HG02938 (cell line): ENCODE data around the gene ADGRD1.

Source experiments
- ATAC-seq: cut with Tn5 transposase; IDR thresholded peaks from one replicate; pipeline ENCODE4 v1.9.1; 2021; ENCODE audit warnings: mild to moderate bottlenecking, moderate library complexity; ENCODE audit not compliant: unreplicated experiment

The ADGRD1 gene

GRCh38 chr12:130965214-130965613, 11.5 kb downstream of the ADGRD1 start:
- ATAC-seq: no peak

DNA sequence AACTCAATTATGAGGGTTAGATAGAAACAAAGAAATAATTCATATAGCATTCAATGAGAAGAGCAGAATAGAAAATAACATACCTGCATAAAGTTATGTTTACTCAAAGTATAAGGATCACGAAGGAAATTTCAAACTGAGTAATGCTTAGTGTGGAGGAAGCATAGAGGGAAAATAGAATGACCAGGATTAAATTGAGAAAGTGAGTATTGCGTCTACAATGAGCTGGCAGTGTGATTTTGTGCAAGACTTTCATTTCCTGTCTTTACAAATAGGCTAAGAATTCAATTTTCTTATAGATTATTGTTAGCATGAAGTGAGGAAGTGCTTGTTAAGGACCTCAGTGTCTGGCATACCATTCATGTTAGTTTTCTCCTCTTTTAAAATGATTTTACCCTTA, 12.0 kb downstream of the ADGRD1 start:
- ATAC-seq: no peak

GRCh38 chr12:130966443-130967030, 12.8 kb downstream of the ADGRD1 start:
- ATAC-seq: no peak

GRCh38 chr12:130967636-130968035, 13.9 kb downstream of the ADGRD1 start:
- no peak for ATAC-seq

GRCh38 chr12:130968611-130969010, 14.9 kb downstream of the ADGRD1 start:
- no peak for ATAC-seq

DNA sequence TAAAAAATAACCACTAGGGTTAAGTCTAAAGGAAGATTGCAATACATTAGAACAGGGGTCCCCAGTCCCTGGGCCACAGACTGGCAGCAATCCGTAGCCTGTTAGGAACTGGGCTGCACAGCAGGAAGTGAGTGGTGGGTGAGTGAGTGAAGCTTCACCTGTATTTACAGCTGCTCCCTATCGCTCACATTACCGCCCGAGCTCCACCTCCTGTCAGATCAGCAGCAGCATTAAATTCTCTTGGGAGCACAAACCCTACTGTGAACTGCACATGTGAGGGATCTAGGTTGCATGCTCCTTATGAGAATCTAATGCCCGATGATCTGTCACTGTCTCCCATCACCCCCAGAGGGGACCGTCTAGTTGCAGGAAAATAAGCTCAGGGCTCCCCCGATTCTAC, 15.5 kb downstream of the ADGRD1 start:
- no peak for ATAC-seq

DNA sequence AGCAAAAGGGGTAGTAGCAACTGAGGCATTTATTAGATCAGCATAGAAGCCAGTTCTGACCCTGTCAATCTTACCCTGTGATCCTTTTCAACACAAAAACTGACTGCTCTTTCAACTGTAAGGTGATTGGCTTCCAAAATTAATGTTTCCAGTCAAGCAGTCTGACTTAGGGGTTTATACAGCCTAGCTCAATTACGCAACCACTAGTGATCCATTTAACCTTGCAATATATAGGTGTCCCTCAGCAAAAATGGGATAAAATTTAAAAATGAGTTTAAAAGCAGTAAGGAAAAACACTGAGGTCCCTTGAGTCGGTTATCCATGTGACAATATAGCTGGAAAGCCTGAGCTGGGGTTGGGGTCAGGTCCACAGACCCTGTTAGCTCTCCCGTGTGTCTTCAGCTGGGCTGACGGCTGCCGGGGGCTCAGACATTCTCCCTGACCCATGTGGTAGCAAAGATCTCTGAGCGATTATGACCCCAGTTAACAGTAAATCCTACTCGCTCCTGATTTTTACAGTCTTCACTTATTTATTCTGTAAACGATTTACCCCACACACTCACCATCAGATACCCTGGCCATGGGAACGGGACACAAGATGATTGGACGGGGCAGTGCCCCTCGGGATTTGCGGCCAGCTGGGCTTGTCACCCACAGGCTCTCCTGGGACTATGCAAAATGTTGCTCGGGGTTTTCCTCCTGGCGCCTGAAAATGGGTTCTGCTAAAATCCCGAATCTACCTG, 16.6 kb downstream of the ADGRD1 start:
- ATAC-seq: no peak

DNA sequence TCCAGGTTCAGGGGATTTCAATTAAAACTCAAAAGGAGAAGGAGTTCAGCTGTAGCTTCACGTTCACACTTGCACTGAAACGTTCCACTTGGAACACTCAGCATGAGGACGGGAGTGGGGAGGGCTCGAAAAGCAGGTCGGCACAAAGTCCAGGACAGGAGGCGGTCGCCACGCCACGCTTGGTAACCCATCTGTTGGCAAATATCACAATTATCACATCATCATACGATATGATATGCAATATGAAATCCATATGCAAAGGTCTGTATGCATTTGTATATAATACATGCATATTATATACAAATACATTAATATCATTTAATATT, 17.2 kb downstream of the ADGRD1 start:
- ATAC-seq: no peak

DNA sequence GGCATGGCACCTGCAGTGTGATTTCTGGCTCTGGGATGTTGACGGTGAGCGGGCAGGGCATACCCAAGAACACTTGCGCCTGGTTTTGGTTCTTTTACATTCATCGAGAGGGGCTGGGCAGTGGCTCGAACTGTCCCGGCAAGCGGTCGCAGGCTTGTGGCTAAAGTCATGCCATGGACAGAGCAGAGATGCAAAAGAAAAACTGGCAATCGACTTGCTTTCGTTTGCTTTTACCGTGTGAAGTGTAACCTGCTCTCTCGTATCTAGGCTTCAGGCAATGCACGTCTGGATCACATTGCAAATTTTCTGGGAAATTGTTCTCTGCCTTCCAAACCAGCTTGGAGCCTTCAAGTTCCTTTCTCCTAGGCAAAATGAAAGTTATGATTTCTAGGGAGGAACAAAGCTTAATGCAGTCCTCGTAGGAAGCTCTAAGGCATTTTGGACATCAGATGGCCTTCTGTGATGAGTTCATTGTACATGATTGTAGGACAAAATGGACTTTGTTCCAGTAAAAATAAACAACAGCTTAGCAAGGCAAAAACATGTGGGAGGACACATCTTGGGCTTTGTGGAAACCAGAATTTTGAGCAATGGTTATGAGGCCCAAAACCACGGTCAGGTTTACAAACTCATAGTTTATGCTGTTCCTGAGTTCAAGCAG, 18.3 kb downstream of the ADGRD1 start:
- no peak for ATAC-seq

DNA sequence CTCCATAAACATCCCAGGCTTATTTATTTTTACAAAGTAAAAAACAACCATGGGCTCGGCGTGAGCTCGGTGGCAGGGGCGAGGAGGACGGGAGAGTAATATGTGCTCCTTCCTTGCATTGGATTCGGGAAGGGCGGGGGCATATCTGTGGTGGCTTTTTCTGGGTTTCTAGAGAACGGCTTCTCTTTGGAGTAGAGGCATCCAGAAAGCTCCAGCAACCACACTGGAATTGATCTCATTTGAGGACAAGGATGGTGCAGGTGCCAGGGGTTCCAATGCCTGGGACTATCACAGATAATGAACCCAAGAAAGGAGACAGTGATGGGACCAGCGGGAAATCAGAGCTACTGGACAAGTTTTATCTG, 18.9 kb downstream of the ADGRD1 start:
- ATAC-seq: no peak

GRCh38 chr12:130973109-130973508, 19.4 kb downstream of the ADGRD1 start:
- no peak for ATAC-seq

DNA sequence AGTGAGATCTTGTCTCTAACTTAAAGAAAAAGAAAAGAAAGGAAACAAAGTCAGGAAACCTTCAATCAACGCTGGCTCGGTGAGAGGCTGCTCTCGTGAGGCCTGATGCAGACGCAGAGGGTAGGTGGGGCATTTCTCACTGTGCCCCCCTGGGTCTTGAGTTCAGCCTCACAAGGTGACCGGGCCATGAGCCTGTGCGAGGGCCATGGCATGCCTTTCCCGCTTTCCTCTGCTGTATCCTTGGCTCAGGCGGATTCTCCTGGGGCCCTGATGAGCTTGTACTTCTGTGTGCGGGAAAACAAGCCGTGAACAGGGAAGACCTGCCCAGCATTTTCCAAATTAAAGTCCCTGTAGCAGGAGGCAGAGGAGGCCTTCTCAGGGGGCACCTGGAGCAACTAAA, 20.2 kb downstream of the ADGRD1 start:
- no peak for ATAC-seq

GRCh38 chr12:130975116-130975515, 21.4 kb downstream of the ADGRD1 start:
- ATAC-seq: no peak

DNA sequence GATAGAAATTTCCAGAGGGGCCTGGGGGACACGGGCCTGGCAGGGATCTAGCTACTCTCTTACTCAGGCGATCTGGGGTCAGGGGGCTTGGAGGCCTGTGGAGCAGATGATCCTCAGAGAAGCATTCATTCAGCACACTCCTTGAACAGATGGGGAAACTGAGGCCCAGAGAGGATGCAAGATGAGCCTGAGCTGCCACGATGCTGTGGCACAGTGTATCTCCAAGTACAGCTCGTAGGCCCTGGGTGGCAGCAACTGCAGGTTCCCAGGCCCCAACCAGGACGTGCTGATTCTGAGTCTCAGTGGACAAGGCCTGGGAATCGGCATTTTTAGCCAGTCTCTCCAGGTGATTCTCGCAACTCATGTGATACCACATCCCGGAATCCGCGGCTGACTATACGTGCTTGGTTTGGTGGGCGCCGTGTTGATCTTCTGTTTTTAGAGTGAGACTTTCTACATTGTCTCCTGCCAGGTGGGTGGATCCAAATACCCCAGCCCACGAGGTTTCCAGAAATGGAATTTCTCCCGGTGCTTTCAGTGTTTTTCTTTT, 22.5 kb downstream of the ADGRD1 start:
- no peak for ATAC-seq

- no peak for ATAC-seq
Observed at GRCh38 chr12:130977046-130977742, 23.5 kb downstream of the ADGRD1 start.

GRCh38 chr12:130977743-130978095, 24.0 kb downstream of the ADGRD1 start:
- ATAC-seq: no peak

DNA sequence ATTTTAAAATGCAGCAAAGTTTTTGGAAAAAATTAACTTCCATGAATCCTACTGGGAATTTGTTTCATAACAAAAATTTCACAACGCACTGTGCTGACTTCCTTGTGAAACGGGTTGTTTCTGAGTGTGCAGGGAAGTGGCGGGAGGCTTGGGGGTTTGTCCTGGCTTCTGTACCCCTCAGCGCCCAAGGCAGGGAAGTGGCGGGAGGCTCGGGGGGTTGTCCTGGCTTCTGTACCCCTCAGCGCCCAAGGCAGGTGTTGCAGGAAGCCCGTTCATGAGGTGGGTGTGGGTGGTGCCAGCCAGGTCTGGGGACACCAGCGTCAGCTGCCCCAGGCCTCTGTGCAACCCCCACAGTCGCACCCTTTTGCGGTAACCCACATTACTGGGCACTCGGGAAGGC, 25.1 kb downstream of the ADGRD1 start:
- no peak for ATAC-seq

DNA sequence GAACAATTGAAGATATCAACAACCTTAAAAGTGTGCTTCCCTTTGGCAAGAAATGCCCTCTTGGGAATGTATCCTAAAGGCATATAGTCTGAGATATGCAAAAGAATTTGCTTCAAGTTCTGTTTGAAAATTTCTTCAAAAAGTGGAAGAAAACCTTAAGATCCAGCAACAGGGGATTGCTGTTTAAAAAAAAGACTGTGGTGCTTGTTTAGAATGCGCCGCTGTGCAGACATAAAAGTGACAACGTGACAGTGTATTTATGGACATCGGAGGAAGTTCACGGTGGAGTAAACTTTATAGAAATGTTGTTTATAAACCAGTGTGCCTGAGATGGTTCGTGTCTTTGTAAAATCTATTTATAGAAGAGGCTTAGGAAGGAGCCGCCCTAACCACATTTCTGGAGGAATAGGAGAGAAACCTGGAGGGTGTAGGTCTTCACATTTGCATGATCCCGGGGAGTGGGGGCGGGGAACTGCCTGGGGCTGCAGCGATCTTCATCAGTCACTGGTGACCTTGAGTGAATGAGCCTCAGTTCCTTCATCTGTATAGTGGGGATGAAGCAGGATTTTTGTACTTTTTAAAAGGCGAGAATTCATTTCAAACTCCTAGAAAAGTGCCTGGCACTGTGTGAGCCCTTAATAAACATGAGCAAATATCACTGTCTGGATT, 27.5 kb downstream of the ADGRD1 start:
- ATAC-seq: no peak

GRCh38 chr12:130981911-130982310, 28.2 kb downstream of the ADGRD1 start:
- ATAC-seq: no peak

DNA sequence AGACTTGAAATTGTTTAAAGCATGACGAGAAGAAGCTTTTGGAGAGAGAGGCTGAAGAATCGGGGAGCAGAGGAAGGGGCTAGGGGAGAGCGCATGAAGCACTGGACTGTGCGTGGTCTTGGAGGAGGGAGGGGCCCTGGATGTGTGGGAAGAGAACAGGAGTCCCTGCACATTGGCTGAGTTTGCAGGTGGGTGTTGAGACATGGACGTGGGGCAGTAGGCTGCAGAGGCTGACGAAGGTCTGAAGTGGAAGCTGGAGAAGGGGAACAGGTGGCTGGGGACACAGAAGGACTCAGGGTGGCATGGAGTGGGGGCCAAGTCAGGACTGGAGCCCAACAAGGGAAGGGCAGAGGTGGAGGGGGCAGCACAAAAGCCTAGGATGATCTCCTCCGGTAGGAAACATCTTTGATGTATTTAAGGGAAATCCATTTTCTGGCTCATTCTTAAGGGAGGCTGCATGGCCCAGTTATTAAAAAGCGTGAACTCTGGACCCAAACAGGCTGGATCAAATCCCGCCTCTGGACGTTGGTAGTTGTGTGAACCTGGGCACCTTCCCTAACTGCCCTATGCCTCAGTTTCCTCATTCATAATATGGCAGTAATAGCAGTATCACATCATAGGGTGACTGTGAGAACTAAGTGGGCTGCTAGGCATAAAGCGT, 29.0 kb downstream of the ADGRD1 start:
- no peak for ATAC-seq
